Lower leg skin (tissue), 4 donors: ENCODE results near the gene DCDC2C. TPM values are rescaled to one million over a fixed set of nuclear protein-coding genes. Genes with fewer than 3 reads are reported as not detected.

ENCODE experiments used
- DNase-seq, 2 donors: peaks; one replicate each; pipeline ENCODE4 v3.0.0-alpha.2; 2019; ENCODE audit warnings: low spot score in 2 of 2
- H3K4me3 ChIP-seq: fragments of 200-600 bp; sonication (generic); 2 replicates; pipeline ENCODE4 v1.5.1; 2017; ENCODE audit warnings: mild to moderate bottlenecking, low read depth; ENCODE audit not compliant: poor library complexity, severe bottlenecking
- CTCF ChIP-seq, 3 donors: fragments of 450-650 bp; IDR thresholded peaks; one replicate each; pipeline ENCODE4 v1.5.1; 2016; ENCODE audit warnings: antibody characterized with exemption in 3 of 3, mild to moderate bottlenecking in 3 of 3, moderate library complexity in 2 of 3
- POLR2A ChIP-seq, 2 donors: fragments of 450-650 bp; IDR thresholded peaks; one replicate each; pipeline ENCODE4 v1.6.1; 2016 to 2017; ENCODE audit warnings: antibody characterized with exemption in 2 of 2, mild to moderate bottlenecking in 1 of 2, moderate library complexity in 1 of 2
- WGBS, 2 donors: methylation state at CpG; one replicate each; pipeline ENCODE4 v1.1.5; 2018; 5-methylcytosine and 5-hydroxymethylcytosine counted together
- intact Hi-C: fragments of 100-400 bp; cut with DNase I; formaldehyde crosslinking; loops from one replicate; pipeline ENCODE4 v1.15.0; 2023; ENCODE audit warnings: low total_unique reads
- total RNA-seq, 4 donors: library from RNA; depleted of rRNA; stranded (reverse); fragments of >200 nt; gene quantifications; one replicate each; pipeline ENCODE4 v1.1.0, GENCODE V29; 2016

The DCDC2C gene
- total RNA-seq, 4 donors from 2014 or later: 0.16 TPM; not detected in 3

- no peak overlapping the region for H3K4me3 ChIP-seq
- intact Hi-C loops: no loop called here
- DNase-seq: peak in 1 of 2 donors; percentile 39
- 77 to 87% methylated on average over 8 of the region's 8 CpGs for WGBS, 2 donors
- no peak for TF ChIP-seq CTCF (IDR thresholded peaks at IDR 0.05)
- no peak for TF ChIP-seq POLR2A (IDR thresholded peaks at IDR 0.05)
Measured at GRCh38 chr2:3669656-3670055, 33.7 kb upstream of the DCDC2C start.

- no peak overlapping the region for H3K4me3 ChIP-seq
- no peak for TF ChIP-seq POLR2A (IDR thresholded peaks at IDR 0.05)
- TF ChIP-seq CTCF (IDR thresholded peaks at IDR 0.05): no peak
- 89 to 90% methylated on average over 15 of the region's 15 CpGs for WGBS, 2 donors
- intact Hi-C loops: no loop called here
- peak in 1 of 2 donors; percentile 75 for DNase-seq
Measured at GRCh38 chr2:3670376-3670775, 33.0 kb upstream of the DCDC2C start.

- intact Hi-C loops: no loop called here
- no peak for TF ChIP-seq CTCF (IDR thresholded peaks at IDR 0.05)
- TF ChIP-seq POLR2A (IDR thresholded peaks at IDR 0.05): no peak
- WGBS, 2 donors: 81 to 86% methylated on average over 11 of the region's 11 CpGs
- H3K4me3 ChIP-seq: no peak overlapping the region
- peak in 1 of 2 donors; percentile 50 for DNase-seq
Measured at GRCh38 chr2:3670941-3671340, 32.4 kb upstream of the DCDC2C start.

- DNase-seq: peak in 1 of 2 donors; percentile 80
- 58 to 66% methylated on average over 9 of the region's 9 CpGs for WGBS, 2 donors
- TF ChIP-seq CTCF (IDR thresholded peaks at IDR 0.05): no peak
- no peak for TF ChIP-seq POLR2A (IDR thresholded peaks at IDR 0.05)
- intact Hi-C loops: no loop called here
- H3K4me3 ChIP-seq: no peak overlapping the region
Measured at GRCh38 chr2:3672861-3673678, 30.3 kb upstream of the DCDC2C start.

- TF ChIP-seq POLR2A (IDR thresholded peaks at IDR 0.05) (no peak), CTCF (IDR thresholded peaks at IDR 0.05) (no peak)
- no peak overlapping the region for H3K4me3 ChIP-seq
- no peak for DNase-seq
- intact Hi-C loops: no loop called here
- 78 to 88% methylated on average over 9 of the region's 9 CpGs for WGBS, 2 donors
Measured at GRCh38 chr2:3674066-3674845, 29.1 kb upstream of the DCDC2C start.
